ENCODE data around the gene SNX9. TPM values are rescaled to one million over a fixed set of nuclear protein-coding genes. Genes with fewer than 3 reads are reported as not detected.

The SNX9 gene
- total RNA-seq, 1 donor from 2014 or later, result 68.6 TPM

- H3K9me3 Mint-ChIP-seq (ENCODE audit: unreplicated experiment), result no peaks in the 10 kb centered on the region
- peaks cover 38% of the 10 kb centered on the region for H3K36me3 Mint-ChIP-seq (ENCODE audit: low read depth, unreplicated experiment)
- peaks cover 16% of the 10 kb centered on the region for H3K27me3 Mint-ChIP-seq (ENCODE audit: unreplicated experiment)
- no peak overlapping the region for H3K4me3 Mint-ChIP-seq (ENCODE audit: unreplicated experiment)
- H3K27ac Mint-ChIP-seq (ENCODE audit: unreplicated experiment), result peak overlapping the region; percentile 15
- H3K4me1 Mint-ChIP-seq (ENCODE audit: unreplicated experiment), result peaks cover 18% of the 10 kb centered on the region
- no peak for DNase-seq (ENCODE audit: low spot score)
- TF ChIP-seq CTCF (IDR thresholded peaks at IDR 0.05; ENCODE audit: unreplicated experiment), result no peak
These were observed 68.7 kb downstream of the SNX9 start for GRCh38 chr6:157891544-157892362.

GRCh38 chr6:157892363-157892877 is 69.4 kb downstream of the SNX9 start:
- no peak for TF ChIP-seq CTCF (IDR thresholded peaks at IDR 0.05; ENCODE audit: unreplicated experiment)
- Mint-ChIP-seq H3K27ac (ENCODE audit: unreplicated experiment) (peak overlapping the region; percentile 20), H3K9me3 (ENCODE audit: unreplicated experiment) (no peaks in the 10 kb centered on the region), H3K4me1 (ENCODE audit: unreplicated experiment) (peaks cover 23% of the 10 kb centered on the region), H3K27me3 (ENCODE audit: unreplicated experiment) (peaks cover 13% of the 10 kb centered on the region), H3K36me3 (ENCODE audit: low read depth, unreplicated experiment) (peaks cover 37% of the 10 kb centered on the region), H3K4me3 (ENCODE audit: unreplicated experiment) (no peak overlapping the region)
- no peak for DNase-seq (ENCODE audit: low spot score)

- H3K4me3 Mint-ChIP-seq (ENCODE audit: unreplicated experiment), result no peak overlapping the region
- H3K36me3 Mint-ChIP-seq (ENCODE audit: low read depth, unreplicated experiment), result peaks cover 37% of the 10 kb centered on the region
- H3K9me3 Mint-ChIP-seq (ENCODE audit: unreplicated experiment), result no peaks in the 10 kb centered on the region
- H3K27me3 Mint-ChIP-seq (ENCODE audit: unreplicated experiment), result peaks cover 13% of the 10 kb centered on the region
- peak overlapping the region; percentile 22 for H3K27ac Mint-ChIP-seq (ENCODE audit: unreplicated experiment)
- TF ChIP-seq CTCF (IDR thresholded peaks at IDR 0.05; ENCODE audit: unreplicated experiment), result no peak
- no peak for DNase-seq (ENCODE audit: low spot score)
- peaks cover 29% of the 10 kb centered on the region for H3K4me1 Mint-ChIP-seq (ENCODE audit: unreplicated experiment)
These were observed 70.2 kb downstream of the SNX9 start for GRCh38 chr6:157893238-157893637.

- TF ChIP-seq CTCF (IDR thresholded peaks at IDR 0.05; ENCODE audit: unreplicated experiment), result no peak
- no peaks in the 10 kb centered on the region for H3K9me3 Mint-ChIP-seq (ENCODE audit: unreplicated experiment)
- DNase-seq (ENCODE audit: low spot score), result no peak
These were observed 72.5 kb downstream of the SNX9 start for GRCh38 chr6:157895585-157895984.

GRCh38 chr6:157896932-157897331 is 73.9 kb downstream of the SNX9 start:
- Mint-ChIP-seq H3K4me3 (ENCODE audit: unreplicated experiment) (peak overlapping the region; percentile 72), H3K9me3 (ENCODE audit: unreplicated experiment) (no peaks in the 10 kb centered on the region), H3K36me3 (ENCODE audit: low read depth, unreplicated experiment) (peaks cover 34% of the 10 kb centered on the region), H3K27me3 (ENCODE audit: unreplicated experiment) (peaks cover 2% of the 10 kb centered on the region), H3K27ac (ENCODE audit: unreplicated experiment) (peak overlapping the region; percentile 61), H3K4me1 (ENCODE audit: unreplicated experiment) (peaks cover 35% of the 10 kb centered on the region)
- TF ChIP-seq CTCF (IDR thresholded peaks at IDR 0.05; ENCODE audit: unreplicated experiment), result no peak
- no peak for DNase-seq (ENCODE audit: low spot score)

More at GRCh38 chr6:157895585-157895984, 72.5 kb downstream of the SNX9 start:
- Mint-ChIP-seq H3K27me3 (ENCODE audit: unreplicated experiment) (peaks cover 7% of the 10 kb centered on the region), H3K27ac (ENCODE audit: unreplicated experiment) (no peak overlapping the region), H3K36me3 (ENCODE audit: low read depth, unreplicated experiment) (peaks cover 38% of the 10 kb centered on the region), H3K4me3 (ENCODE audit: unreplicated experiment) (no peak overlapping the region), H3K4me1 (ENCODE audit: unreplicated experiment) (peaks cover 42% of the 10 kb centered on the region)

Data from endothelial cell (in vitro differentiated cells).